ENCODE data around the gene C10orf120.

C10orf120 gene

GRCh38 chr10:122699796-122700455, at the start of gene C10orf120:
Gene C10orf120 (minus strand): TSS chr10:122699846. CDS start chr10:122699790, 56 bp downstream.
- no peak for DNase-seq (ENCODE audit: low read depth)

GRCh38 chr10:122748496-122748895, 48.9 kb upstream of the C10orf120 start:
- DNase-seq (ENCODE audit: low read depth), result no peak

DNA sequence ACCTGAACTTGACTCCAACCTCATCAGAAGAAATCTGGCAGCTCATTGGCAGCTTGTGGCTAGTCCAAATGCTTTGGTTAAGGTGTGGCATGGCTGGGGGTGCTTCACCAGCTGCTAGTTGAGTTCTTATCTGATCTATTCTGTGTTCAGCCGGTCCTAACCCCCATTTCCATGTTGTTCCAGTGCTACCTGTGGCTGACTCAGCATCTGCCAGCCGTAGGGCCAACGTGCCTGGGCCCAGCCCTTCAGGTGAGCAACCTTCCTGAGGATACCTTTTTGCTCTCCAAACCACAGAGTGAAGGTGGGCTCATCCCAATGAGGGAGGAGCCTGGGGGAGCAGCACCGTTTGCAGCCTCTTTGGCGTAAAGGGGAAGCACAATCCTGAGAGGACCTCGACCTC, 46.8 kb upstream of the C10orf120 start:
- DNase-seq (ENCODE audit: low read depth), result no peak

DNA sequence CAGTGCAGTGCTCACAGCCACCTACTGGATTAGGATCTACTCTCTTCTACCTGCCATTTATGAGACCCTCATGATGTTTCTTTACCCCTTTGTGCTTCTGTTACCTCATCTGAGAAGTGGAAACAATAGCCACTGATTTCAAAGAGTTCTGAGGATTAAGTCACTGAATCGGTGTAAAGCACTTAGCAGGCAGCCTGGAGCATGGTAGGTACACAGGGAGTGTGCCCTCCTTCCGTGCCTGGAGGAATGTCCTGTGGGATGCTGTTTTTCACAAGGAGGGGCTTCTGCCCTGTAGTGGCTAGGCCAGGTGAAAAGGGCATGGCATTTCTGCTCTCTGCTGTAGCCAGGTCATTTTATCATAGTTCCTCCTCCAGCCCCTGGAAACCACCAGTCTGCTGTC, 44.6 kb upstream of the C10orf120 start:
- DNase-seq (ENCODE audit: low read depth), result no peak

DNA sequence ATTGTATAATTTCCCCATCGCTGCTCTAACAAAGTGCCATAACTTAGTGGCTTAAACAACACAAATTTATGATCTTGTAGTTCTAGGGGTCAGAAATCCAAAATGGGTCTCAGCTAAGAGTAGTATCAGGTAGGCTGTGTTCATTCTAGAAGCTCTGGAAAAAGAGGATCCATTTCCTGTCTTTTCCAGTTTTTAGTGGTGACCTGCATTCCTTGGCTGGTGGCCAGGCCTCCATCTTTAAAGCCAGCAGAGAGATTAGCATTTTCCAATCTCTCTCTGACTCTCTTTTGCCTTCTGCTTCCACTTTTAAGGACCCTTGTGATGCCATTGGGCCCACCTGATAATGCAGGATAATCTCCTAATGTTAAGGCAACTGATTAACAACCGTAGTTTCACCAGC, 41.0 kb upstream of the C10orf120 start:
- DNase-seq (ENCODE audit: low read depth), result no peak

- DNase-seq (ENCODE audit: low read depth), result no peak
Observed at GRCh38 chr10:122738031-122738430, 38.4 kb upstream of the C10orf120 start.

DNA sequence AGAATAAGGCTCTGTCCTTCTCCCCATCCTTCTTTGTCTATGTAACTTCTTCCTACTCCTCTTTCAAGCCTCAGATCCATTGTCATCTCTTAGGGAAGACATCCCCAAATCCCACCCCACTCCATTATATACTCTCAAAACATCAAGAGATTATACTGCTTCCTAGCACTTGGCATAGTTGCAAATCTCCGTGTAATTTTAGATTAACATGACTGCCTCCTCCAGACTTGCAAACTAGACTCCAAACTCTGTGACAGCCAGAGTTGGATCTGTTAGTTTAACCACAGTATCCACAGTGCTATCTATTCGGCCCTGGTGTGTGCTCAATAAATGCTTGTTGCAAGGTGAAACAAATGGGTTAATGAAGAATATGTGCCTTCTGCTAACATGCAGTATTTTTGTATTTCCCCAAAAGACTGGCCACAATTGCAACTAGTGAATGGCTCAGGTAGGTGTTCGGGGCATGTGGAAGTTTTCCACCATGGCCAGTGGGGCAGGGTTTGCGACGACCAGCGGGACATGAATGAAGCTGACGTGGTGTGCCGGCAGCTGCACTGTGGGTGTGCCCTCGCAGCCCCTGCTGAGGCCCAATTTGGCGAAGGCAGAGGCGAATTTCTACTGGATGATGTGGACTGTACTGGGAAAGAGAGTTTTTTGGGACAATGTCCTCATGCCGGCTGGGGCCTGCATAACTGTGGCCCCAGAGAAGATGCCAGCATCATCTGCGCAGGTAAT, 34.5 kb upstream of the C10orf120 start:
- DNase-seq (ENCODE audit: low read depth), result no peak

GRCh38 chr10:122733443-122733842, 33.8 kb upstream of the C10orf120 start:
- DNase-seq (ENCODE audit: low read depth), result no peak

DNA sequence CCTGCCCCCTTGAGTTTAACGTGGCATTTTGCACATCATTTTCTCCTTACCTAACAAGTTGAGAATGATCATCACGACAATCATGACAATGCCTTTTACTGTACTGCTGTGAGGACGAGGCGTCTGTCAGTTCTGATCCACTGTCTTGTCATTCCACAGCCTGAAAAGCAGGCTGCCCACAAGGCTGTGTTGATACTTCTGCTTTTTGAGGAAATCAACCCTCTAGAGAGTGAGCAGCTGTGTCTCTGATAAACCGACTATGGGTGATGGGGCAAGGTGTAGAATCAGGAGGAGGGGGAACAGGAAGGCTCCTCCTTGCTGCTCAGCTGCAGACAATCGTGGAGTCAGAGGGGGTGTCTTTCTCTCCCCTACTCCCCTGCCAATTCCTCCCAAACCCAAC, 30.6 kb upstream of the C10orf120 start:
- DNase-seq (ENCODE audit: low read depth), result no peak

DNA sequence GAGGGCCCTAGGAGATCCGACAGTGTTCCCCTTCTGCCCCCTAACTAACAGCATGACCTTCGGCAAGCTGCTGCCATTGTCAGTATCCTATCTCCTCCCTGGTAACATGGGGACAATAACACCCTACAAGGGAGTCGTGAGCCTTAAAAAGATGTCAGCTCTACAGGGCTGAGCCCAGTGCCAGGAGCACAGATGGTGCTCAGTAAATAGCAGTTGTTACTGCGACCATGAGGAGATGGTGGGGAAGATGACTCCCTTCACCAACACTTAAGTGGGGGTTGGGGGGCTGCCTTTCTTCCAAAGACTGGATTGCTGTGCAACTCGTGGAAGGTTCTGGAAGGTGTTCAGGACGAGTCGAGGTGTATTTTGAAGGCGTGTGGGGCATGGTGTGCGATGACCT, 29.5 kb upstream of the C10orf120 start:
- DNase-seq (ENCODE audit: low read depth), result no peak

GRCh38 chr10:122727426-122727825, 27.8 kb upstream of the C10orf120 start:
- no peak for DNase-seq (ENCODE audit: low read depth)

DNA sequence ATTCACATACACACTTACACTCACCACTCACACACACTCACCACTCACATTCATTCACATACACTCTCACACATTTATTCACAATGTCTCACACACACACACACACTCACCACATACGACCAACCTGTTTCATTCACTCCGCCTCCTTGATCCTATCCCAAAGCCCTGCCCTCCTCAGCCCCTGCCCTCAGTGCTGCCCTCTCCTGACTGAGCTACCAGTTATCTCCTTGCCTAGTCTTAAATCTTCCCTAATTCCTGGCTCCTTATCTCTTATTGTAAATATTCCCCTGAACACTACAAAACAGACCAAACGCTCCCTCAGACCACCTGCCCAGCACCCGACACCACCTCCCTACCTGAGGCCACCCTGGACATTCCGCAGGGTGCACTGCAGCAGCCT, 26.1 kb upstream of the C10orf120 start:
- no peak for DNase-seq (ENCODE audit: low read depth)

DNA sequence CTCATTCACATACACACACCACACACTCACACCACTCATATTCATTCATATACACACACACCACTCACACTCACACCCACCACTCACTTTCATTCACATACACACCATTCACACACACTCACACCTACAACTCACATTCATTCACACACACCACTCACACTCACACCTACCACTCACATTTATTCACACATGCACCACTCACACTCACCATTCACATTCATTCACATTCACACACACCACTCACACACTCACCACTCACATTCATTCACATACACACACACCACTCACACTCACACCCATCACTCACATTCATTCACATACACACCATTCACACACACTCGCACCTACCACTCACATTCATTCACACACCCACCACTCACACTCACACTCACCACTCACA, 25.4 kb upstream of the C10orf120 start:
- no peak for DNase-seq (ENCODE audit: low read depth)

DNA sequence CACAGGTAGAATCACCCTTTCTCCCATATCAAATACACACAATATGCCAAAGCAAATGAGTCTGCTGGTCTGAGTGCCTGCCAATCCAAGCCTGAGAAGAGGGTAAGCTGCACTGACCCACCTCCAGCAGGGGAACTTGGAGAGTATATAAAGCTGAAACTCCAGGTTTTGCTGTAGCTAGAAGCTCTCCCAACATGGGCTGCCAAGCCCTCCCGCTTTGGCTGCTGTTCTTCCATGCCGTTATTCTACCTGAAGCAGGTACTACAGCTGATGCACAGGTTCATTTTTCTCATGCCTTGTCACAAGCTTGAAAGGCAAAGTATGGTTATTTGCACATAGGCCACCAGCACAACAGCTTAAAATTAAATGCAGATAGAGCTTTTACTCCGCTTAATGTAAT, 21.5 kb upstream of the C10orf120 start:
- no peak for DNase-seq (ENCODE audit: low read depth)

DNA sequence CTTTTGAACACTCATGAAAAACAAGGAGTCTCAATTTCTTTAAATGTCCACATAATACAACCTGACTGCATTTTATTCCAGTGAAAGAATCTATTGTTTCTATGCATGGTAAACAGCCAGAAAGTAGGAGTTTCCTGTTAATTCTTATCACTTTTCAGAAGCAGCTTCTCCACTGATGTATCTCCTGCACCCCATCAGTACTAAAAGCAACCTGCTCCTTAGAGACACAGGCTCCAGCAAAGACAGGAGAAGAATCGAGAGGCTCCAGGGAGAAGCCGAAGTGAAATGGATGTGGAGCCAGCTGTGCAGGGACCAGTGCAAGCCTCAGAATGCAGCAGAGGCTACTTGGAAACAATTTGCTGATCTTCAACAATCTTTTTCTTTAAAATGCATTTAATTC, 16.4 kb upstream of the C10orf120 start:
- DNase-seq (ENCODE audit: low read depth), result no peak

- no peak for DNase-seq (ENCODE audit: low read depth)
Observed at GRCh38 chr10:122715576-122715975, 15.9 kb upstream of the C10orf120 start.

DNA sequence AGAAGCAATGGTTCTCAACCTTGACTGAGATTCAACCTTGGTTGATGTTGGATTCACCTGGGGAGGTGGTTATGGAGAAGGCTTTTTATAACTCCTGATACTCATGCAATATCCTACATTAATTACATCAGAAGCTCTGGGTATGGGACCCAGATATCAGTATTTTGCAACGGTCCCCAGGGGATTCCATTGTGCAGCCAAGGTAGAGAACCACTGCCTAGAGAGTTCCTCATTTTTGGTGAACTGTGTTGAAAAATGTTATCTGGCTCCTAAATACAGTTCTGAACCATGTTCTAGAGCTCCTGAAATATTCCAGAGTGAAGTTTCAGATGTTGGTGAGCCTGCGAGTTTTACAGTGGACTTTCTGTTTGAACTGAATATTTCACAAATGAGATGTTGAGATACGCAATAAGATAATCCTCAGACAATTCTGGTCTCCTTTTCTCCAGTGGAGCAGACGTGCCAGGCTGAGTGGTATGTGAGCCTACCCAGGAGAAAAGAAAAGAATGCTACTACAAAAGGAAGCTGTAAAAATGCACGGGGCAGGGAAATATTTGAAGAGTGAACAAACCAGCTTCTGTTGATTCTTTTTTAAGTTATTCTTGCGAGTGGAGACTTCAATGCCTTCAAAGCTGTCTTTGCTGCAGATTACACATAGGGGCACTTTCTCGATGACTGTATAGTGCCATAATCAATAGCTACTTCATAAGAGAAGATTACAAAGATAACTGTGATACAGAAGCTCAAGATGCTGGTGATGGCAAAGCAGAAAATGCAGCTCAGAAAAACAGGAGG, 13.6 kb upstream of the C10orf120 start:
- no peak for DNase-seq (ENCODE audit: low read depth)

- no peak for DNase-seq (ENCODE audit: low read depth)
Observed at GRCh38 chr10:122710576-122710975, 10.9 kb upstream of the C10orf120 start.

GRCh38 chr10:122709971-122710370, 10.3 kb upstream of the C10orf120 start:
- DNase-seq (ENCODE audit: low read depth), result no peak

DNA sequence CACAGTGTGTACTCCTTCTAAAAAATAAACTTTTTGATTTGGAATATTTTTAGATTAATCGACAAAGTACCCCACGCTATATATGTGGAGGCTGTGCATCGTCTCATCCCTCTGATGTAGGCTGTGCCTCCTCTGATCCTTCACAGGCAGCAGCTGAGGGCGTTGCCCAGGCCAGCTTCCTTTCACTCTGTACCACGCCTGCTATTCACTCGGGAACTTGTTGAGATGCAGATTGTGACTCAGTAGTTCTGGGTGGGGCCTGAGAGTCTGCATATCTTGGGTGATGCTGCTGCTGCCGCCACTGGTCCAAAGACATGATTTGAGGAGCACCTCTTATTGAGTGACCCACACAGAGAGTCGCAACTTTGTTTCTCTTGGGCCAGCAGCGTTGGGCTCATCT, 7.9 kb upstream of the C10orf120 start:
- DNase-seq (ENCODE audit: low read depth), result no peak

GRCh38 chr10:122706947-122707346, 7.3 kb upstream of the C10orf120 start:
- DNase-seq (ENCODE audit: low read depth), result no peak

DNA sequence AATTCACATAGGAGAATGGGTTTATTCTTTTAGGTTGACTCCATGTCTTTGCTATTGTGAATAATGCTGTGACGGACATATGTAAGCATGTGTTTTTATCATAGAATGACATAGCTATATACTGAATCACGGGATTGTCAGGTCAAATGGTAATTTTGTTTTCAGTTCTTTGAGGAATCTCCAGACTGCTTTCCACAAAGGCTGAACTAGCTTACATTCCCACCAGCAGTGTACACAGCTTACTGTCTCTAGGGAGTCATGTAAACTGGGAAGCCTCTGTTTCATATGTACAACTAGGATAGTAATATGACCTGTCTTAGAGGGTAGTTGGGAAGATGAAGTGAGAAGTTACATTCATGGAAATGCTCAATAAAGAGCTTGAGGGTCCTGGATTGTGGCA, 6.8 kb upstream of the C10orf120 start:
- no peak for DNase-seq (ENCODE audit: low read depth)
